ENCODE measurements around the gene HOXD12. TPM values are rescaled to one million over a fixed set of nuclear protein-coding genes. Genes with fewer than 3 reads are reported as not detected.

Gene HOXD12
- total RNA-seq, 1 experiment from 2014 or later, result 0.13 TPM

GRCh38 chr2:176081376-176081836, 18.2 kb upstream of the HOXD12 start:
- TF ChIP-seq SIN3A (IDR thresholded peaks at IDR 0.05; ENCODE audit: borderline replicate concordance, insufficient read depth, low read depth, low read length) (no peak), POLR2AphosphoS5 (IDR thresholded peaks at IDR 0.05; ENCODE audit: low read depth, low read length) (no peak), TCF7L2 (IDR thresholded peaks at IDR 0.05; ENCODE audit: low read depth, low read length) (no peak), CTCF (IDR thresholded peaks at IDR 0.05) (no peak), REST (IDR thresholded peaks at IDR 0.05; ENCODE audit: insufficient read depth in 1 of 2, low read depth in 2 of 2, low read length in 1 of 2) (no peak)
- peaks cover 4% of the 10 kb centered on the region for H3K4me1 ChIP-seq (ENCODE audit: control insufficient read depth, insufficient read depth, low read length)
- H3K27ac ChIP-seq (ENCODE audit: low read length), result no peak overlapping the region
- ChIA-PET POLR2A (no interaction called here), CTCF (no interaction called here)
- intact Hi-C loops (cut with micrococcal nuclease; ENCODE audit: unreplicated experiment), result loop anchor here (10.0 kb wide), 1 partner anchor 117 kb away; no protein-coding TSS in a partner anchor
- H3K4me3 ChIP-seq (ENCODE audit: low read depth in 2 of 2, low read length in 2 of 2), result no peak overlapping the region
- H3K27me3 ChIP-seq (ENCODE audit: control insufficient read depth, insufficient read depth, low read length), result peaks cover 33% of the 10 kb centered on the region
- in situ Hi-C loops (cut with HindIII; ENCODE audit: low pct_unique_long_range_greater_than_20kb, low sequenced_read_pairs), result no loop called here
- DNase-seq (ENCODE audit: low read depth, low spot score) (no peak), ATAC-seq (no peak)
- H3K36me3 ChIP-seq (ENCODE audit: control insufficient read depth, insufficient read depth, low read length), result no peaks in the 10 kb centered on the region
- H3K9me3 ChIP-seq (ENCODE audit: control insufficient read depth, insufficient read depth, low read depth, low read length), result no peaks in the 10 kb centered on the region
- BruUV-seq (replicated peaks), result no TSS peak

GRCh38 chr2:176081837-176082524, 17.6 kb upstream of the HOXD12 start:
- Histone ChIP-seq H3K4me3 (ENCODE audit: low read depth in 2 of 2, low read length in 2 of 2) (no peak overlapping the region), H3K27me3 (ENCODE audit: control insufficient read depth, insufficient read depth, low read length) (peaks cover 35% of the 10 kb centered on the region), H3K36me3 (ENCODE audit: control insufficient read depth, insufficient read depth, low read length) (no peaks in the 10 kb centered on the region), H3K4me1 (ENCODE audit: control insufficient read depth, insufficient read depth, low read length) (peaks cover 6% of the 10 kb centered on the region), H3K27ac (ENCODE audit: low read length) (no peak overlapping the region), H3K9me3 (ENCODE audit: control insufficient read depth, insufficient read depth, low read depth, low read length) (no peaks in the 10 kb centered on the region)
- intact Hi-C loops (cut with micrococcal nuclease; ENCODE audit: unreplicated experiment) (loop anchor here (10.0 kb wide), 1 partner anchor 117 kb away; no protein-coding TSS in a partner anchor), in situ Hi-C loops (cut with HindIII; ENCODE audit: low pct_unique_long_range_greater_than_20kb, low sequenced_read_pairs) (no loop called here)
- ATAC-seq (no peak), DNase-seq (ENCODE audit: low read depth, low spot score) (no peak)
- POLR2A ChIA-PET, result no interaction called here
- TF ChIP-seq POLR2AphosphoS5 (IDR thresholded peaks at IDR 0.05; ENCODE audit: low read depth, low read length), result no peak
- BruUV-seq (replicated peaks), result no TSS peak
- CTCF ChIA-PET, result interaction anchor here (0.7 kb wide), 1 partner anchor 373 kb away, joined by 3 read pairs; no protein-coding TSS in a partner anchor

GRCh38 chr2:176082525-176082823, 17.1 kb upstream of the HOXD12 start:
- H3K36me3 ChIP-seq (ENCODE audit: control insufficient read depth, insufficient read depth, low read length), result no peaks in the 10 kb centered on the region
- BruUV-seq (replicated peaks), result no TSS peak
- ATAC-seq (no peak), DNase-seq (ENCODE audit: low read depth, low spot score) (no peak)
- no peak overlapping the region for H3K4me3 ChIP-seq (ENCODE audit: low read depth in 2 of 2, low read length in 2 of 2)
- H3K27me3 ChIP-seq (ENCODE audit: control insufficient read depth, insufficient read depth, low read length), result peaks cover 31% of the 10 kb centered on the region
- TF ChIP-seq POLR2AphosphoS5 (IDR thresholded peaks at IDR 0.05; ENCODE audit: low read depth, low read length) (no peak), TCF7L2 (IDR thresholded peaks at IDR 0.05; ENCODE audit: low read depth, low read length) (no peak)
- intact Hi-C loops (cut with micrococcal nuclease; ENCODE audit: unreplicated experiment), result loop anchor here (10.0 kb wide), 1 partner anchor 118 kb away; no protein-coding TSS in a partner anchor
- peaks cover 6% of the 10 kb centered on the region for H3K4me1 ChIP-seq (ENCODE audit: control insufficient read depth, insufficient read depth, low read length)
- in situ Hi-C loops (cut with HindIII; ENCODE audit: low pct_unique_long_range_greater_than_20kb, low sequenced_read_pairs), result no loop called here
- CTCF ChIA-PET, result interaction anchor here (0.5 to 0.7 kb wide), 2 partner anchors 373 to 569 kb away, joined by 3 to 4 read pairs; no protein-coding TSS in a partner anchor
- H3K9me3 ChIP-seq (ENCODE audit: control insufficient read depth, insufficient read depth, low read depth, low read length), result no peaks in the 10 kb centered on the region
- POLR2A ChIA-PET, result no interaction called here
- no peak overlapping the region for H3K27ac ChIP-seq (ENCODE audit: low read length)

Data from Panc1 (cell line).